Measurements from ENCODE around the gene COL27A1.

GRCh38 chr9:114130141-114130540, 25.2 kb upstream of the COL27A1 start:
- TF ChIP-seq CTCF (conservative IDR thresholded peaks at IDR 0.05; ENCODE audit: low read length) = no peak
- TF ChIP-seq EZH2phosphoT487 (IDR thresholded peaks at IDR 0.05; ENCODE audit: borderline replicate concordance, low read depth, low read length) = no peak
